HepG2 (cell line): Measurements from ENCODE around the gene OR12D1. TPM values are rescaled to one million over a fixed set of nuclear protein-coding genes. Genes with fewer than 3 reads are reported as not detected.

Experiments
- ATAC-seq: fragments of 200-7000 bp; cut with Tn5 transposase; 3 replicates; pipeline ENCODE4 v1.9.1; 2020; ENCODE audit warnings: mild to moderate bottlenecking, moderate library complexity
- BruUV-seq: library from RNA; stranded (reverse); fragments of 400-500 nt; replicated peaks from 2 replicates; lab custom pipeline; 2021; lab: Mats Ljungman, UMichigan
- CTCF ChIA-PET: fragments of 300-600 bp; formaldehyde crosslinking; extraction: SDS; loops from one replicate; lab custom pipeline; 2021; ENCODE audit warnings: low total read pairs, inconsistent platforms, low intra/inter-chr PET ratio; lab: Yijun Ruan, JAX
- POLR2A ChIA-PET: fragments of 350-600 bp; sonication (Branson Sonifier 250); formaldehyde crosslinking; loops from one replicate; lab custom pipeline; 2020; ENCODE audit warnings: antibody characterized with exemption, inconsistent platforms; lab: Yijun Ruan, JAX
- DNase-seq: peaks from one replicate; pipeline ENCODE4 v3.0.0-alpha.2; 2015; ENCODE audit warnings: low spot score
- FAIRE-seq: peaks from 3 replicates; lab custom pipeline; 2011; peaks lifted over from hg19 to GRCh38; lab: Jason Lieb, UNC
- H2AFZ ChIP-seq: one replicate; pipeline ENCODE4 v1.6.1; 2011; ENCODE audit warnings: low read length, inconsistent platforms
- H3K27ac ChIP-seq: fragments of 300-600 bp; 3 replicates; pipeline ENCODE4 v1.8.0; 2011; ENCODE audit warnings: mixed run types, mild to moderate bottlenecking, mixed read lengths, low read length, inconsistent platforms; ENCODE audit not compliant: insufficient read depth; ENCODE audit errors: extremely low read length
- H3K27me3 ChIP-seq, 2 experiments: fragments of 200-600 bp in 1 of 2; 2 replicates in 1 of 2; 3 replicates in 1 of 2; pipeline versions ENCODE4 v1.6.0 to v1.8.0; 2011; ENCODE audit warnings: low read length in 2 of 2, mild to moderate bottlenecking in 2 of 2, moderate library complexity in 2 of 2, inconsistent platforms in 1 of 2; ENCODE audit not compliant: insufficient read depth in 2 of 2, control insufficient read depth in 1 of 2
- H3K36me3 ChIP-seq, 2 experiments: fragments of 200-600 bp in 1 of 2; replicated peaks in 1 of 2; 2 replicates in 1 of 2; 3 replicates in 1 of 2; pipeline versions ENCODE4 v1.5.1 to v1.8.0; 2011; ENCODE audit warnings: low read length in 2 of 2, inconsistent platforms in 1 of 2; ENCODE audit not compliant: insufficient read depth in 2 of 2, control insufficient read depth in 1 of 2
- H3K4me1 ChIP-seq: 2 replicates; pipeline ENCODE4 v1.5.1; 2012; ENCODE audit warnings: low read length, inconsistent platforms; ENCODE audit not compliant: insufficient read depth
- H3K4me2 ChIP-seq: 2 replicates; pipeline ENCODE4 v1.6.0; 2011; ENCODE audit warnings: low read depth, low read length, inconsistent platforms
- H3K4me3 ChIP-seq, 3 experiments: fragments of 200-600 bp in 1 of 3; sonication (generic), shearing (Covaris generic) in 1 of 3; replicated peaks in 1 of 3; 2 replicates each; pipeline ENCODE4 v1.5.1; 2011 to 2016; ENCODE audit warnings: low read length in 3 of 3, inconsistent platforms in 2 of 3, low read depth in 2 of 3, mild to moderate bottlenecking in 2 of 3, control low read depth in 1 of 3, mixed read lengths in 1 of 3; ENCODE audit not compliant: insufficient read depth in 1 of 3
- H3K79me2 ChIP-seq: one replicate; pipeline ENCODE4 v1.6.1; 2011; ENCODE audit warnings: low read length, inconsistent platforms; ENCODE audit not compliant: insufficient read depth
- H3K9ac ChIP-seq: 2 replicates; pipeline ENCODE4 v1.6.0; 2011; ENCODE audit warnings: mild to moderate bottlenecking, low read depth, low read length, inconsistent platforms; ENCODE audit not compliant: insufficient read depth
- H3K9me3 ChIP-seq: 2 replicates; pipeline ENCODE4 v1.5.1; 2012; ENCODE audit warnings: mild to moderate bottlenecking, low read length
- H4K20me1 ChIP-seq: 2 replicates; pipeline ENCODE4 v1.6.0; 2011; ENCODE audit warnings: inconsistent platforms, mild to moderate bottlenecking, low read length, moderate library complexity; ENCODE audit not compliant: insufficient read depth
- IRF9 ChIP-seq: sonication (generic); formaldehyde crosslinking; IDR thresholded peaks from 2 replicates; pipeline ENCODE4 v1.8.0; 2022; ENCODE audit warnings: missing genetic modification reagents, mild to moderate bottlenecking, borderline replicate concordance
- ONECUT2 ChIP-seq: sonication (generic); formaldehyde crosslinking; IDR thresholded peaks from 2 replicates; pipeline ENCODE4 v1.4.0; 2020; ENCODE audit warnings: missing genetic modification reagents
- ZBTB1 ChIP-seq: sonication (generic); formaldehyde crosslinking; IDR thresholded peaks from 2 replicates; pipeline ENCODE4 v1.4.0; 2020; ENCODE audit warnings: missing genetic modification reagents, borderline replicate concordance
- ZFP36L2 ChIP-seq: sonication (generic); formaldehyde crosslinking; IDR thresholded peaks from 2 replicates; pipeline ENCODE4 v1.4.0; 2020; ENCODE audit warnings: missing genetic modification reagents
- ZNF407 ChIP-seq: sonication (generic); formaldehyde crosslinking; IDR thresholded peaks from one replicate; pipeline ENCODE4 v1.5.1; 2020; ENCODE audit warnings: mild to moderate bottlenecking, missing genetic modification reagents; ENCODE audit errors: not compliant biosample characterization
- ZNF558 ChIP-seq: sonication (generic); formaldehyde crosslinking; IDR thresholded peaks from 2 replicates; pipeline ENCODE4 v1.9.0; 2022; ENCODE audit warnings: mild to moderate bottlenecking, missing genetic modification reagents, borderline replicate concordance
- WGBS: methylation state at CpG from one replicate; pipeline ENCODE4 v1.1.6; 2017; ENCODE audit warnings: low lambda C conversion rate; 5-methylcytosine and 5-hydroxymethylcytosine counted together
- in situ Hi-C: cut with HindIII; loops from 2 replicates; pipeline ENCODE4 v1.10.0; 2017; ENCODE audit warnings: low pct_unique_long_range_greater_than_20kb; ENCODE audit not compliant: extremely low pct_ligation_motif_present
- intact Hi-C: fragments of 100-400 bp; cut with micrococcal nuclease; formaldehyde crosslinking; loops from one replicate; pipeline ENCODE4 v1.10.0; 2022; ENCODE audit not compliant: unreplicated experiment
- polyA plus RNA-seq, 8 experiments: library from polyadenylated mRNA; depleted of rRNA in 3 of 8; stranded (reverse) in 7 of 8; unstranded in 1 of 8; fragments of >200 nt; fragmentation: Illumina TruSeq in 4 of 8; extraction: Trizol in 4 of 8; gene quantifications; 2 replicates each; pipeline versions ENCODE4 v1.2.1 to v1.2.3, GENCODE V29; 2011 to 2016; ENCODE audit warnings: low read depth in 4 of 8, missing spikeins in 1 of 8, mixed read lengths in 1 of 8; ENCODE audit not compliant: insufficient read depth in 1 of 8
- total RNA-seq, 5 experiments: library from RNA; depleted of rRNA; stranded (reverse); fragments of >200 nt; fragmentation: Illumina TruSeq; extraction: Trizol; gene quantifications; 2 replicates each; pipeline ENCODE4 v1.2.3, GENCODE V29; 2016; ENCODE audit warnings: low read depth in 1 of 5

OR12D1 gene
- total and polyA plus RNA-seq, 2 of the 13 experiments (the other 11 are each of a cell fraction or from before 2014, with no cell fraction given) = 0.05 TPM; not detected in 1

GRCh38 chr6:29456971-29457370 is 42.2 kb downstream of the OR12D1 start, which contains the start of the genes OR11A1 and OR2H1:
OR11A1 (minus strand) TSS chr6:29457071; CDS start chr6:29427641, 29,430 bp downstream.
OR2H1 (plus strand) TSS chr6:29457155; CDS start chr6:29461770, 4,615 bp downstream.
- intact Hi-C loops = no loop called here
- H3K4me3 ChIP-seq = no peak within 1 kb of the TSS
- in situ Hi-C loops = no loop called here
- H3K4me2 ChIP-seq = no peak within 1 kb of the TSS
- ChIA-PET CTCF (no interaction called here), POLR2A (no interaction called here)
- no peak within 1 kb of the TSS for H3K9ac ChIP-seq
- H4K20me1 ChIP-seq = no peaks in the 10 kb centered on the region
- ATAC-seq = no peak
- no peak for TF ChIP-seq IRF9
- no peak for TF ChIP-seq ZNF407
- no peak for TF ChIP-seq ZBTB1 (CRISPR knock-in tag)
- TF ChIP-seq ZFP36L2 (CRISPR knock-in tag) = no peak
- TF ChIP-seq ZNF558 = no peak
- TF ChIP-seq ONECUT2 (CRISPR knock-in tag) = no peak
- H3K4me1 ChIP-seq = no peaks in the 10 kb centered on the region
- no peak for DNase-seq
- no peak within 1 kb of the TSS for H2AFZ ChIP-seq
- H3K79me2 ChIP-seq = no peaks in the 10 kb centered on the region
- H3K27ac ChIP-seq = no peak within 1 kb of the TSS
- BruUV-seq = no TSS peak
- H3K27me3 ChIP-seq = peaks cover 0 to 15% of the 10 kb centered on the region in 2 experiments; a peak in 2 of 5 replicates
- no peak for FAIRE-seq
- WGBS = 0% methylated on average over 2 of the region's 2 CpGs
- H3K36me3 ChIP-seq = no peaks in the 10 kb centered on the region
- H3K9me3 ChIP-seq = no peaks in the 10 kb centered on the region
